K562 (cell line): ENCODE measurements around the gene CAMSAP2. TPM values are rescaled to one million over a fixed set of nuclear protein-coding genes. Genes with fewer than 3 reads are reported as not detected.
A peak's percentile ranks its signal among the peaks of the same experiment; 100 is the strongest.

Experiments
- BCL6 ChIP-seq: fragments of 250-450 bp; sonication (Bioruptor Pico); IDR thresholded peaks from 2 replicates; pipeline ENCODE4 v1.4.0; 2020
- DDX20 ChIP-seq: fragments of 450-650 bp; IDR thresholded peaks from 2 replicates; pipeline ENCODE4 v1.6.1; 2016; ENCODE audit warnings: missing genetic modification characterization, low read depth, mild to moderate bottlenecking, missing compliant biosample characterization, moderate library complexity
- DIDO1 ChIP-seq: fragments of 450-650 bp; IDR thresholded peaks from 2 replicates; pipeline ENCODE4 v1.6.1; 2016; ENCODE audit warnings: low read depth, missing biosample characterization, missing genetic modification characterization
- FOXM1 ChIP-seq, 2 experiments: fragments of 450-650 bp in 1 of 2; sonication (generic) in 1 of 2; formaldehyde crosslinking in 1 of 2; IDR thresholded peaks; 2 replicates each; pipeline versions ENCODE4 v1.6.1 to v1.9.0; 2017 to 2022; ENCODE audit warnings: low read depth in 2 of 2, mild to moderate bottlenecking in 2 of 2, missing genetic modification reagents in 1 of 2, moderate library complexity in 1 of 2
- HIVEP1 ChIP-seq: fragments of 250-450 bp; sonication (Bioruptor Pico); IDR thresholded peaks from 2 replicates; pipeline ENCODE4 v1.4.0; 2020; ENCODE audit warnings: mild to moderate bottlenecking
- JUND ChIP-seq, 2 experiments: IDR thresholded peaks; 2 replicates in 1 of 2; 3 replicates in 1 of 2; pipeline ENCODE4 v1.6.1; 2011; ENCODE audit warnings: borderline replicate concordance in 2 of 2, low read depth in 2 of 2, low read length in 2 of 2, improper control_type of control experiment in 1 of 2, missing biosample characterization in 1 of 2, missing genetic modification characterization in 1 of 2, missing genetic modification reagents in 1 of 2
- NR2C1 ChIP-seq, 2 experiments: fragments of 450-650 bp; IDR thresholded peaks; 2 replicates each; pipeline ENCODE4 v1.6.1; 2017; ENCODE audit warnings: mild to moderate bottlenecking in 2 of 2, antibody characterized with exemption in 1 of 2, inconsistent platforms in 1 of 2, missing compliant biosample characterization in 1 of 2, missing genetic modification characterization in 1 of 2
- NR2F6 ChIP-seq: fragments of 450-650 bp; formaldehyde crosslinking; IDR thresholded peaks from 2 replicates; pipeline ENCODE4 v1.4.0; 2020; ENCODE audit warnings: mild to moderate bottlenecking
- RCOR1 ChIP-seq, 2 experiments: IDR thresholded peaks; 2 replicates each; pipeline ENCODE4 v1.6.1; 2012; ENCODE audit warnings: low read depth in 2 of 2, low read length in 2 of 2, borderline replicate concordance in 1 of 2, improper control_type of control experiment in 1 of 2
- TEAD1 ChIP-seq, 2 experiments: fragments of 450-650 bp in 1 of 2; sonication (generic) in 1 of 2; formaldehyde crosslinking; IDR thresholded peaks; 2 replicates each; pipeline versions ENCODE4 v1.4.0 to v1.8.0; 2020 to 2022; ENCODE audit warnings: mild to moderate bottlenecking in 2 of 2, missing genetic modification reagents in 1 of 2
- TEAD4 ChIP-seq, 2 experiments: sonication (generic) in 1 of 2; formaldehyde crosslinking in 1 of 2; IDR thresholded peaks; 2 replicates each; pipeline versions ENCODE4 v1.6.1 to v1.8.0; 2012 to 2022; ENCODE audit warnings: borderline replicate concordance in 1 of 2, inconsistent platforms in 1 of 2, low read length in 1 of 2, mild to moderate bottlenecking in 1 of 2, missing genetic modification reagents in 1 of 2
- ZFPM2 ChIP-seq: fragments of 250-450 bp; sonication (Bioruptor Pico); IDR thresholded peaks from 2 replicates; pipeline ENCODE4 v1.5.1; 2022; ENCODE audit warnings: mild to moderate bottlenecking
- ZNF175 ChIP-seq: fragments of 200-800 bp; sonication (Bioruptor generic); IDR thresholded peaks from 2 replicates; pipeline ENCODE4 v1.6.1; 2016; ENCODE audit warnings: low read depth, mild to moderate bottlenecking, missing genetic modification characterization, missing compliant biosample characterization
- ZNF644 ChIP-seq: fragments of 200-800 bp; sonication (Bioruptor generic); IDR thresholded peaks from 2 replicates; pipeline ENCODE4 v1.6.1; 2016; ENCODE audit warnings: low read depth, missing genetic modification characterization, missing compliant biosample characterization
- polyA plus RNA-seq, 8 experiments: library from polyadenylated mRNA; depleted of rRNA in 4 of 8; stranded (reverse) in 5 of 8; unstranded in 3 of 8; fragments of >200 nt; fragmentation: Nextera tagmentation in 2 of 8; fragmentation: Illumina TruSeq in 1 of 8; extraction: Ambion mirVana in 2 of 8; extraction: Trizol in 1 of 8; gene quantifications; 2 replicates each; pipeline versions ENCODE4 v1.2.1 to v1.2.3, GENCODE V29; 2011 to 2014; ENCODE audit warnings: inconsistent platforms in 1 of 8, missing spikeins in 1 of 8
- total RNA-seq, 7 experiments: library from RNA; depleted of rRNA in 6 of 7; stranded (reverse); fragments of >200 nt in 6 of 7; fragmentation: Illumina TruSeq in 2 of 7; extraction: Trizol in 2 of 7; gene quantifications; 2 replicates each; pipeline versions ENCODE4 v1.2.1 to v1.2.3, GENCODE V29; 2011 to 2021; ENCODE audit warnings: low replicate concordance in 1 of 7
- TF ChIP-seq, protein P1 (sequence below): fragments of 450-650 bp; formaldehyde crosslinking; conservative IDR thresholded peaks from 2 replicates; pipeline ENCODE4 v1.4.0; 2022; ENCODE audit warnings: mild to moderate bottlenecking, missing genetic modification characterization
- TF ChIP-seq, protein P2 (sequence below): fragments of 200-800 bp; sonication (Bioruptor generic); IDR thresholded peaks from 2 replicates; pipeline ENCODE4 v1.6.1; 2017; ENCODE audit warnings: missing genetic modification characterization, missing compliant biosample characterization
- TF ChIP-seq, protein P3 (sequence below): fragments of 450-650 bp; conservative IDR thresholded peaks from 2 replicates; pipeline ENCODE4 v1.6.1; 2016; ENCODE audit warnings: missing genetic modification characterization, low read depth, mild to moderate bottlenecking, control low read depth, missing compliant biosample characterization

CAMSAP2 gene
- total and polyA plus RNA-seq, 9 of the 15 experiments (the other 6 are each of a cell fraction or from before 2014, with no cell fraction given): 1.4 to 7.5 (median 2.7) TPM

DNA sequence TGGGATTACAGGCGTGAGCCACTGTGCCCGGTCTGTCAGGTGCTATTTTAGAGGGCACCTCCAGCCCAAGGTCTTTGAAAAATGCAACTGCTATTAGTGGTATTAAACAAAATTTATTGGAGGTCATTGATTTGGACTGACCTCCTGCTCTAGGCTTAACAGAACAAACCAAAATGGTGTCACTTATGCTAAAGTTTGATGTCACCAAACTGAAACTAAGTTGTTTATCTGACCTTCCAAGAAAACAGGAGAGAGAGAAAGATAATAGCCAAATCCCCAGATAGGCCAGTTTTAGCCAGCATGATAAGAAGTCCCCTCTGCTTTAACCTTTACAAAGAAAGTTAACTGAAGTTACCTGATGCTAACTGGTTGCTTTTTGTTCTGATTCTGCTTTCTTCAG lies 147.9 kb downstream of the CAMSAP2 start (continued):
- no peak for TF ChIP-seq FOXM1 (IDR thresholded peaks at IDR 0.05; ENCODE audit: low read depth)
- no peak for TF ChIP-seq FOXM1 (CRISPR knock-in tag; IDR thresholded peaks at IDR 0.05; ENCODE audit: low read depth)
- TF ChIP-seq RCOR1 (IDR thresholded peaks at IDR 0.05; ENCODE audit: borderline replicate concordance in 1 of 2, low read depth in 2 of 2, low read length in 2 of 2): peak in 1 of 2 experiments; percentile 38; a peak in 1 of 4 replicates
- TF ChIP-seq NR2C1 (IDR thresholded peaks at IDR 0.05): no peak
- peak; percentile 90 for TF ChIP-seq NR2C1 (tag; IDR thresholded peaks at IDR 0.05)
- TF ChIP-seq, protein P1, sequence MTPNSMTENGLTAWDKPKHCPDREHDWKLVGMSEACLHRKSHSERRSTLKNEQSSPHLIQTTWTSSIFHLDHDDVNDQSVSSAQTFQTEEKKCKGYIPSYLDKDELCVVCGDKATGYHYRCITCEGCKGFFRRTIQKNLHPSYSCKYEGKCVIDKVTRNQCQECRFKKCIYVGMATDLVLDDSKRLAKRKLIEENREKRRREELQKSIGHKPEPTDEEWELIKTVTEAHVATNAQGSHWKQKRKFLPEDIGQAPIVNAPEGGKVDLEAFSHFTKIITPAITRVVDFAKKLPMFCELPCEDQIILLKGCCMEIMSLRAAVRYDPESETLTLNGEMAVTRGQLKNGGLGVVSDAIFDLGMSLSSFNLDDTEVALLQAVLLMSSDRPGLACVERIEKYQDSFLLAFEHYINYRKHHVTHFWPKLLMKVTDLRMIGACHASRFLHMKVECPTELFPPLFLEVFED (CRISPR knock-in tag): no peak
- no peak for TF ChIP-seq JUND (IDR thresholded peaks at IDR 0.05; ENCODE audit: borderline replicate concordance, low read depth, low read length)
- TF ChIP-seq JUND (tag; IDR thresholded peaks at IDR 0.05; ENCODE audit: borderline replicate concordance, low read depth, low read length): peak; percentile 11; the same call in 1 of the 3 replicates
- peak; percentile 80 for TF ChIP-seq DIDO1
- peak; percentile 38; the same call in 1 of the 2 replicates for TF ChIP-seq TEAD4 (IDR thresholded peaks at IDR 0.05; ENCODE audit: low read length)
- no peak for TF ChIP-seq TEAD4 (CRISPR knock-in tag; IDR thresholded peaks at IDR 0.05; ENCODE audit: borderline replicate concordance)
- TF ChIP-seq NR2F6 (CRISPR knock-in tag): 0 out of 2 replicates have a peak, but pooled peaks have one; percentile 43
- peak; percentile 90 for TF ChIP-seq BCL6 (CRISPR knock-in tag)
- TF ChIP-seq DDX20: peak; percentile 87
- peak; percentile 83; the same call in 1 of the 2 replicates for TF ChIP-seq HIVEP1 (CRISPR knock-in tag)
- TF ChIP-seq, protein P2, sequence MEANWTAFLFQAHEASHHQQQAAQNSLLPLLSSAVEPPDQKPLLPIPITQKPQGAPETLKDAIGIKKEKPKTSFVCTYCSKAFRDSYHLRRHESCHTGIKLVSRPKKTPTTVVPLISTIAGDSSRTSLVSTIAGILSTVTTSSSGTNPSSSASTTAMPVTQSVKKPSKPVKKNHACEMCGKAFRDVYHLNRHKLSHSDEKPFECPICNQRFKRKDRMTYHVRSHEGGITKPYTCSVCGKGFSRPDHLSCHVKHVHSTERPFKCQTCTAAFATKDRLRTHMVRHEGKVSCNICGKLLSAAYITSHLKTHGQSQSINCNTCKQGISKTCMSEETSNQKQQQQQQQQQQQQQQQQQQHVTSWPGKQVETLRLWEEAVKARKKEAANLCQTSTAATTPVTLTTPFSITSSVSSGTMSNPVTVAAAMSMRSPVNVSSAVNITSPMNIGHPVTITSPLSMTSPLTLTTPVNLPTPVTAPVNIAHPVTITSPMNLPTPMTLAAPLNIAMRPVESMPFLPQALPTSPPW (CRISPR knock-in tag): peak; percentile 39
- peak in 1 of 2 experiments; percentile 97; a peak in 2 of 4 replicates for TF ChIP-seq TEAD1 (CRISPR knock-in tag; IDR thresholded peaks at IDR 0.05)
- peak; percentile 93 for TF ChIP-seq ZNF175 (CRISPR knock-in tag)
- TF ChIP-seq, protein P3, sequence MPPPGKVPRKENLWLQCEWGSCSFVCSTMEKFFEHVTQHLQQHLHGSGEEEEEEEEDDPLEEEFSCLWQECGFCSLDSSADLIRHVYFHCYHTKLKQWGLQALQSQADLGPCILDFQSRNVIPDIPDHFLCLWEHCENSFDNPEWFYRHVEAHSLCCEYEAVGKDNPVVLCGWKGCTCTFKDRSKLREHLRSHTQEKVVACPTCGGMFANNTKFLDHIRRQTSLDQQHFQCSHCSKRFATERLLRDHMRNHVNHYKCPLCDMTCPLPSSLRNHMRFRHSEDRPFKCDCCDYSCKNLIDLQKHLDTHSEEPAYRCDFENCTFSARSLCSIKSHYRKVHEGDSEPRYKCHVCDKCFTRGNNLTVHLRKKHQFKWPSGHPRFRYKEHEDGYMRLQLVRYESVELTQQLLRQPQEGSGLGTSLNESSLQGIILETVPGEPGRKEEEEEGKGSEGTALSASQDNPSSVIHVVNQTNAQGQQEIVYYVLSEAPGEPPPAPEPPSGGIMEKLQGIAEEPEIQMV (tag): peak; percentile 70; the same call in 1 of the 2 replicates
- TF ChIP-seq ZNF644 (tag): peak; percentile 88; the same call in 1 of the 2 replicates
- 0 out of 2 replicates have a peak, but pooled peaks have one; percentile 24 for TF ChIP-seq ZFPM2 (CRISPR knock-in tag)
